Activated effector memory CD4-positive, alpha-beta T cell treated with Interleukin-2 at 50 U/mL for 16 hours (primary cell): Measurements from ENCODE around the gene MORN1.

Experiments
- DNase-seq: peaks from one replicate; pipeline ENCODE4 v3.0.0-alpha.2; 2020

MORN1 gene

GRCh38 chr1:2372551-2373490 is 18.5 kb downstream of the MORN1 start:
- DNase-seq, result no peak

GRCh38 chr1:2368053-2368744 is 23.2 kb downstream of the MORN1 start:
- no peak for DNase-seq

- DNase-seq, result no peak
Measured at GRCh38 chr1:2363847-2364513, 27.4 kb downstream of the MORN1 start.

- no peak for DNase-seq
Measured at GRCh38 chr1:2360588-2361364, 30.6 kb downstream of the MORN1 start.

- DNase-seq, result no peak
Measured at GRCh38 chr1:2358651-2359640, 32.4 kb downstream of the MORN1 start.

- no peak for DNase-seq
Measured at GRCh38 chr1:2358072-2358471, 33.3 kb downstream of the MORN1 start.

- no peak for DNase-seq
Measured at GRCh38 chr1:2356911-2357845, 34.2 kb downstream of the MORN1 start.

GRCh38 chr1:2356401-2356800 is 35.0 kb downstream of the MORN1 start:
- DNase-seq, result no peak

- DNase-seq, result no peak
Measured at GRCh38 chr1:2355373-2356261, 35.7 kb downstream of the MORN1 start.

- DNase-seq, result no peak
Measured at GRCh38 chr1:2354511-2355372, 36.6 kb downstream of the MORN1 start.

GRCh38 chr1:2353551-2354438 is 37.6 kb downstream of the MORN1 start:
- DNase-seq, result no peak

GRCh38 chr1:2352897-2353550 is 38.3 kb downstream of the MORN1 start:
- DNase-seq, result no peak

GRCh38 chr1:2352341-2352896 is 38.9 kb downstream of the MORN1 start:
- no peak for DNase-seq

GRCh38 chr1:2351723-2352122 is 39.6 kb downstream of the MORN1 start:
- no peak for DNase-seq

- no peak for DNase-seq
Measured at GRCh38 chr1:2350911-2351655, 40.3 kb downstream of the MORN1 start.

- DNase-seq, result no peak
Measured at GRCh38 chr1:2350501-2350900, 40.9 kb downstream of the MORN1 start.
